ENCODE measurements around the gene ANKS1A. TPM values are rescaled to one million over a fixed set of nuclear protein-coding genes. Genes with fewer than 3 reads are reported as not detected.

ANKS1A gene
- total RNA-seq, 1 experiment from 2014 or later: 21.7 TPM

- intact Hi-C loops (cut with micrococcal nuclease; ENCODE audit: unreplicated experiment): no loop called here
- TF ChIP-seq CTCF (conservative IDR thresholded peaks at IDR 0.05; ENCODE audit: low read depth, low read length): no peak
- TF ChIP-seq EZH2 (IDR thresholded peaks at IDR 0.05; ENCODE audit: borderline replicate concordance, low read depth, low read length, poor library complexity, severe bottlenecking): no peak
- H3K9me3 ChIP-seq (ENCODE audit: low read depth, low read length, poor library complexity, severe bottlenecking): no peaks in the 10 kb centered on the region
- H3K36me3 ChIP-seq (ENCODE audit: insufficient read depth, low read length, poor library complexity, severe bottlenecking): peaks cover 7% of the 10 kb centered on the region
- no peak overlapping the region for H3K4me3 ChIP-seq (ENCODE audit: low read depth, low read length, poor library complexity, severe bottlenecking)
- no peaks in the 10 kb centered on the region for H3K27me3 ChIP-seq (replicated peaks; ENCODE audit: insufficient read depth, low read depth, low read length, poor library complexity)
- peaks cover 14% of the 10 kb centered on the region for H3K4me1 ChIP-seq (ENCODE audit: insufficient read depth, low read length, poor library complexity, severe bottlenecking)
- no TSS peak for BruUV-seq (replicated peaks)
- ChIA-PET CTCF (no interaction called here), POLR2A (ENCODE audit: low non-redundant PET) (interaction anchor here (0.7 kb wide), 1 partner anchor 36 kb away, joined by 4 read pairs; no protein-coding TSS in a partner anchor)
- DNase-seq (ENCODE audit: low spot score): no peak
- no peak overlapping the region for H3K27ac ChIP-seq (ENCODE audit: low read depth, low read length, poor library complexity, severe bottlenecking)
These were observed 90.2 kb downstream of the ANKS1A start for GRCh38 chr6:34979218-34979617.

GRCh38 chr6:34979994-34980393 lies 90.9 kb downstream of the ANKS1A start:
- intact Hi-C loops (cut with micrococcal nuclease; ENCODE audit: unreplicated experiment): no loop called here
- no peak for TF ChIP-seq EZH2 (IDR thresholded peaks at IDR 0.05; ENCODE audit: borderline replicate concordance, low read depth, low read length, poor library complexity, severe bottlenecking)
- no peak for TF ChIP-seq CTCF (conservative IDR thresholded peaks at IDR 0.05; ENCODE audit: low read depth, low read length)
- CTCF ChIA-PET: no interaction called here

GRCh38 chr6:34981366-34981765 lies 92.3 kb downstream of the ANKS1A start:
- CTCF ChIA-PET: no interaction called here
- intact Hi-C loops (cut with micrococcal nuclease; ENCODE audit: unreplicated experiment): no loop called here
- no peak for DNase-seq (ENCODE audit: low spot score)
- H3K4me3 ChIP-seq (ENCODE audit: low read depth, low read length, poor library complexity, severe bottlenecking): no peak overlapping the region
- TF ChIP-seq CTCF (conservative IDR thresholded peaks at IDR 0.05; ENCODE audit: low read depth, low read length): no peak
- no peak for TF ChIP-seq EZH2 (IDR thresholded peaks at IDR 0.05; ENCODE audit: borderline replicate concordance, low read depth, low read length, poor library complexity, severe bottlenecking)
- no peaks in the 10 kb centered on the region for H3K27me3 ChIP-seq (replicated peaks; ENCODE audit: insufficient read depth, low read depth, low read length, poor library complexity)
- peaks cover 20% of the 10 kb centered on the region for H3K36me3 ChIP-seq (ENCODE audit: insufficient read depth, low read length, poor library complexity, severe bottlenecking)
- BruUV-seq (replicated peaks): no TSS peak
- peaks cover 14% of the 10 kb centered on the region for H3K4me1 ChIP-seq (ENCODE audit: insufficient read depth, low read length, poor library complexity, severe bottlenecking)
- H3K27ac ChIP-seq (ENCODE audit: low read depth, low read length, poor library complexity, severe bottlenecking): no peak overlapping the region
- POLR2A ChIA-PET (ENCODE audit: low non-redundant PET): no interaction called here
- H3K9me3 ChIP-seq (ENCODE audit: low read depth, low read length, poor library complexity, severe bottlenecking): no peaks in the 10 kb centered on the region

More at GRCh38 chr6:34979994-34980393, 90.9 kb downstream of the ANKS1A start:
- DNase-seq (ENCODE audit: low spot score): no peak
- H3K4me3 ChIP-seq (ENCODE audit: low read depth, low read length, poor library complexity, severe bottlenecking): no peak overlapping the region
- H3K27ac ChIP-seq (ENCODE audit: low read depth, low read length, poor library complexity, severe bottlenecking): no peak overlapping the region
- H3K9me3 ChIP-seq (ENCODE audit: low read depth, low read length, poor library complexity, severe bottlenecking): no peaks in the 10 kb centered on the region
- H3K27me3 ChIP-seq (replicated peaks; ENCODE audit: insufficient read depth, low read depth, low read length, poor library complexity): no peaks in the 10 kb centered on the region
- no TSS peak for BruUV-seq (replicated peaks)
- peaks cover 12% of the 10 kb centered on the region for H3K36me3 ChIP-seq (ENCODE audit: insufficient read depth, low read length, poor library complexity, severe bottlenecking)
- POLR2A ChIA-PET (ENCODE audit: low non-redundant PET): interaction anchor here (0.7 kb wide), 1 partner anchor 35 kb away, joined by 4 read pairs; no protein-coding TSS in a partner anchor
- peaks cover 14% of the 10 kb centered on the region for H3K4me1 ChIP-seq (ENCODE audit: insufficient read depth, low read length, poor library complexity, severe bottlenecking)
